ENCODE results near the gene HS3ST5.

DNA sequence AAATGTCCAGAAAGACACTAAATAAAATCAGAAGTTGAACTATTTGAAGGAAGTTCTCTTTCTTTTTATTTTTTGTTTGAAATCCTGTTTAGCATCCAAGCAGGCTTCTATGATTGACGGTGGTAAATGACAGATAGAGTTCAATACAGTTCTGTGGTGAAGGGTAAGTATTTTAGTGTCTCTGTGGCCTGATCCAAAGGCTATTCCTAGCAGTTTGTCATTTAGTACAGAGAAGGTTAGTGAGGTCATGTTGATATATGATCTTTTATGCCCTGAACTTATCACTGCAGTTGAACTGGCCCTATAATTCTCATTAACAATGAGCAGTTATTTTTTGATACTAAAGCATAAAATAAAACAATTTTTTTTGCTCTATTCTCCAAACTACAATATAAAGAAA, 227.2 kb downstream of the HS3ST5 start:
- TF ChIP-seq POLR2A (IDR thresholded peaks at IDR 0.05): no peak
- TF ChIP-seq, protein P1, sequence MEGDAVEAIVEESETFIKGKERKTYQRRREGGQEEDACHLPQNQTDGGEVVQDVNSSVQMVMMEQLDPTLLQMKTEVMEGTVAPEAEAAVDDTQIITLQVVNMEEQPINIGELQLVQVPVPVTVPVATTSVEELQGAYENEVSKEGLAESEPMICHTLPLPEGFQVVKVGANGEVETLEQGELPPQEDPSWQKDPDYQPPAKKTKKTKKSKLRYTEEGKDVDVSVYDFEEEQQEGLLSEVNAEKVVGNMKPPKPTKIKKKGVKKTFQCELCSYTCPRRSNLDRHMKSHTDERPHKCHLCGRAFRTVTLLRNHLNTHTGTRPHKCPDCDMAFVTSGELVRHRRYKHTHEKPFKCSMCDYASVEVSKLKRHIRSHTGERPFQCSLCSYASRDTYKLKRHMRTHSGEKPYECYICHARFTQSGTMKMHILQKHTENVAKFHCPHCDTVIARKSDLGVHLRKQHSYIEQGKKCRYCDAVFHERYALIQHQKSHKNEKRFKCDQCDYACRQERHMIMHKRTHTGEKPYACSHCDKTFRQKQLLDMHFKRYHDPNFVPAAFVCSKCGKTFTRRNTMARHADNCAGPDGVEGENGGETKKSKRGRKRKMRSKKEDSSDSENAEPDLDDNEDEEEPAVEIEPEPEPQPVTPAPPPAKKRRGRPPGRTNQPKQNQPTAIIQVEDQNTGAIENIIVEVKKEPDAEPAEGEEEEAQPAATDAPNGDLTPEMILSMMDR (IDR thresholded peaks at IDR 0.05): no peak
- TF ChIP-seq POLR2AphosphoS5 (IDR thresholded peaks at IDR 0.05): no peak

All from breast epithelium (tissue), 3 donors.